ENCODE data around the gene LGALSL.

DNA sequence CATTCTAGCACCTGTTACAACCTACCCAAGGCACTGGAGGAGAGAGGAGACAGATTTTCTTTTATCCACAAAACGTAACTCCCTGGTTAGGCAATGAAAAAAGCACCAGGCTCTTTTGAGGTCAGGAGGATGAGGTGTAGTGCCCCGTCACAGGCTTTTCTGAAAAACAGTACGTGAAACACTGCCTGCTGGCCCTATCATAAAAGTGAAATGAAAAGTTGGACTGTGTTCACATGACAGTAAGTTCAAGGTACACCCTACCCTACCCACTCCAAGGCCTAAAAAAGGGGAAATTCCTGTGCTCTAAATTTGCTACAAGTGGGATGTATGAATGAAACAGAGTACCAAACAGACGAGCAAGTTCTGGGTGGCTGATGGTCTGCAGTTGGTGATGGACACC, 17.6 kb downstream of the LGALSL start:
- TF ChIP-seq CTCF (IDR thresholded peaks at IDR 0.05) (no peak), ZFX (IDR thresholded peaks at IDR 0.05; ENCODE audit: borderline replicate concordance) (no peak)
